ENCODE data around the gene TMEM169. TPM values are rescaled to one million over a fixed set of nuclear protein-coding genes. Genes with fewer than 3 reads are reported as not detected.

Gene TMEM169
- total and polyA plus RNA-seq, 2 donors (not counting 1 experiment from before 2014, with no cell fraction given), result 0.28 to 0.84 TPM

- H3K27ac ChIP-seq (ENCODE audit: low read length in 2 of 2), result no peak overlapping the region
- H3K4me1 ChIP-seq (ENCODE audit: control insufficient read depth in 2 of 2, insufficient read depth in 2 of 2, low read length in 2 of 2), result no peaks in the 10 kb centered on the region
- intact Hi-C loops (cut with micrococcal nuclease), result no loop called here
- TF ChIP-seq EZH2 (IDR thresholded peaks at IDR 0.05; ENCODE audit: borderline replicate concordance, insufficient read depth, low read depth, low read length, poor library complexity, severe bottlenecking) (no peak), CTCF (IDR thresholded peaks at IDR 0.05) (no peak)
- ATAC-seq (ENCODE audit: low read depth), result no peak
- no peak for DNase-seq
- no peaks in the 10 kb centered on the region for H3K9me3 Mint-ChIP-seq (ENCODE audit: insufficient read depth)
- H3K4me1 Mint-ChIP-seq, result no peaks in the 10 kb centered on the region
- no peaks in the 10 kb centered on the region for H3K27me3 ChIP-seq (replicated peaks in 1 of 4; ENCODE audit: control extremely low read depth in 1 of 4, control insufficient read depth in 3 of 4, insufficient read depth in 4 of 4, low read length in 3 of 4)
- H3K9me3 ChIP-seq (ENCODE audit: control extremely low read depth in 1 of 3, control insufficient read depth in 2 of 3, insufficient read depth in 1 of 3, low read length in 2 of 3), result no peaks in the 10 kb centered on the region
- peaks cover 33% of the 10 kb centered on the region for H3K79me2 ChIP-seq (ENCODE audit: control insufficient read depth, insufficient read depth, low read length)
- 90% methylated on average over 2 of the region's 5 CpGs for WGBS (ENCODE audit: insufficient coverage)
- no peak overlapping the region for H3K4me2 ChIP-seq (replicated peaks; ENCODE audit: low read depth, low read length, poor library complexity, severe bottlenecking)
- H3K27me3 Mint-ChIP-seq, result no peaks in the 10 kb centered on the region
- ChIA-PET POLR2A (no interaction called here), CTCF (interaction anchor here (0.8 kb wide), 1 partner anchor 35 kb away, joined by 3 read pairs; no protein-coding TSS in a partner anchor)
- H3K9ac ChIP-seq (ENCODE audit: low read length), result no peak overlapping the region
- H3K27ac Mint-ChIP-seq, result no peak overlapping the region
- no peak overlapping the region for H3K4me3 Mint-ChIP-seq
- no peak overlapping the region for H3K4me3 ChIP-seq (ENCODE audit: control extremely low read depth in 1 of 5, extremely low read depth in 1 of 5, insufficient read depth in 1 of 5, low read depth in 2 of 5, low read length in 4 of 5)
- H2AFZ ChIP-seq (ENCODE audit: insufficient read depth, low read depth, low read length, poor library complexity, severe bottlenecking), result no peak overlapping the region
- H4K20me1 ChIP-seq (ENCODE audit: control insufficient read depth, insufficient read depth, low read length, poor library complexity, severe bottlenecking), result no peaks in the 10 kb centered on the region
- H3K36me3 ChIP-seq (replicated peaks in 1 of 2; ENCODE audit: control extremely low read depth in 1 of 2, control insufficient read depth in 1 of 2, extremely low read depth in 1 of 2, insufficient read depth in 2 of 2, low read length in 1 of 2), result peaks cover 29 to 87% of the 10 kb centered on the region in 2 experiments
These were observed 68.0 kb downstream of the TMEM169 start for GRCh38 chr2:216149741-216150140.

- Histone ChIP-seq H3K27ac (ENCODE audit: low read length in 2 of 2) (no peak overlapping the region), H4K20me1 (ENCODE audit: control insufficient read depth, insufficient read depth, low read length, poor library complexity, severe bottlenecking) (no peaks in the 10 kb centered on the region), H3K4me3 (ENCODE audit: control extremely low read depth in 1 of 5, extremely low read depth in 1 of 5, insufficient read depth in 1 of 5, low read depth in 2 of 5, low read length in 4 of 5) (no peak overlapping the region), H3K9ac (ENCODE audit: low read length) (no peak overlapping the region), H3K9me3 (ENCODE audit: control extremely low read depth in 1 of 3, control insufficient read depth in 2 of 3, insufficient read depth in 1 of 3, low read length in 2 of 3) (no peaks in the 10 kb centered on the region), H3K79me2 (ENCODE audit: control insufficient read depth, insufficient read depth, low read length) (peaks cover 34% of the 10 kb centered on the region), H3K36me3 (replicated peaks in 1 of 2; ENCODE audit: control extremely low read depth in 1 of 2, control insufficient read depth in 1 of 2, extremely low read depth in 1 of 2, insufficient read depth in 2 of 2, low read length in 1 of 2) (peaks cover 25 to 88% of the 10 kb centered on the region in 2 experiments), H3K4me1 (ENCODE audit: control insufficient read depth in 2 of 2, insufficient read depth in 2 of 2, low read length in 2 of 2) (no peaks in the 10 kb centered on the region), H3K27me3 (replicated peaks in 1 of 4; ENCODE audit: control extremely low read depth in 1 of 4, control insufficient read depth in 3 of 4, insufficient read depth in 4 of 4, low read length in 3 of 4) (no peaks in the 10 kb centered on the region), H3K4me2 (replicated peaks; ENCODE audit: low read depth, low read length, poor library complexity, severe bottlenecking) (no peak overlapping the region), H2AFZ (ENCODE audit: insufficient read depth, low read depth, low read length, poor library complexity, severe bottlenecking) (no peak overlapping the region)
- DNase-seq (no peak), ATAC-seq (ENCODE audit: low read depth) (no peak)
- intact Hi-C loops (cut with micrococcal nuclease), result no loop called here
- H3K27ac Mint-ChIP-seq, result no peak overlapping the region
- whole genome bisulfite sequencing (ENCODE audit: insufficient coverage), result 97% methylated on average over 3 of the region's 7 CpGs
- no peaks in the 10 kb centered on the region for H3K9me3 Mint-ChIP-seq (ENCODE audit: insufficient read depth)
- no peaks in the 10 kb centered on the region for H3K27me3 Mint-ChIP-seq
- H3K4me1 Mint-ChIP-seq, result no peaks in the 10 kb centered on the region
- ChIA-PET CTCF (no interaction called here), POLR2A (no interaction called here)
- TF ChIP-seq CTCF (IDR thresholded peaks at IDR 0.05), result no peak
- no peak for TF ChIP-seq EZH2 (IDR thresholded peaks at IDR 0.05; ENCODE audit: borderline replicate concordance, insufficient read depth, low read depth, low read length, poor library complexity, severe bottlenecking)
- no peak overlapping the region for H3K4me3 Mint-ChIP-seq
These were observed 69.8 kb downstream of the TMEM169 start for GRCh38 chr2:216151313-216152025.
